CD4-positive, alpha-beta T cell treated with Interleukin-4 for 1 hour (primary cell): ENCODE results near the gene ADAD2.
A peak's percentile ranks its signal among the peaks of the same experiment; 100 is the strongest.

Source experiments
- DNase-seq, 2 donors: peaks; one replicate each; pipeline ENCODE4 v3.0.0-alpha.2; 2020 to 2022

The ADAD2 gene

GRCh38 chr16:84226026-84226425, 35.1 kb downstream of the ADAD2 start:
- DNase-seq = no peak

DNA sequence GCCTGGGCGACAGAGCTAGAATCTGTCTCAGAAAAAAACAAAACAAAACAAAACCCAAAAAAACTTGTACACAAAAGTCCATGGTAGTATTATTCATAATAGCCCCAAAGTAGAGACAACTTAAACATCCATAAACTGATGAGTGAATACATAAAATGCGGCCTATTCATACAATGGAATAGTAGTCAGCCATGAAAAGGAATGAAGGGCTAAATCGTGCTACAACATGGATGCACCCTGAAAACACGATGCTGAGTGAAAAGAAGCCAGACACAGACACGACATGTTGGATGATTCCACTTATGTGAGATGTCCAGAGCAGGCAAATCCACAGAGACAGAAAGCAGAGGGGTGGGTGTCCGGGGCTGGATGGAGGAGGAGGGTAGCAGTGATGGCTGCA, 36.6 kb downstream of the ADAD2 start:
- no peak for DNase-seq

DNA sequence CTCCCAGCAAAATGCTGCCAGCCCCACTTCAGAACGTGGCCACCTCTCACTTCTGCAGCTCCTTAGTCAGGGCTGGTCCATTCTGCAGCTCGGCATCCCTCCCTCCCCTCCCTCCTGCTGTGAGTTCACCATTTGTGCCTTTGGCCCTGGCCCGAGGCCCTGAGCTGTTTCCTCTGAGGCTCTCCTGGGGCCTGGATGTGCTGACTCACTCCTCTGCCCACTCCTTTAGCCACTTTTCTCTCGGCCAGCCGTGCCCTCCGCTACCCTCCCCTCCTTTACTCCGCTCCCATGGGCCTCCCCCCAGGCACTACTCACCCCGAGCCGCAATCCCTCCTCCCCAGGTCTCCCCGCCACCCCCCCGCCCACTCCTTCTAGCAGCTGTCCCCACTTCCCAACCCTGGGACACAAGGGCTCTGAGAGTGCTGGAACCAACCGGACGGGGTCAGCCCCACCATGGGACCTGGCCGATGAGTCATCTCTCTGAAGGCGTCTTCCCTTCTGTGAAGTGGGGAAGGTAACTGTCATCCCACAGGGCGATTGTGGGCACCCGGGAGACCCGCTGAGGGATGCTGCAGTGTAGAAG, 37.4 kb downstream of the ADAD2 start:
- DNase-seq = no peak

DNA sequence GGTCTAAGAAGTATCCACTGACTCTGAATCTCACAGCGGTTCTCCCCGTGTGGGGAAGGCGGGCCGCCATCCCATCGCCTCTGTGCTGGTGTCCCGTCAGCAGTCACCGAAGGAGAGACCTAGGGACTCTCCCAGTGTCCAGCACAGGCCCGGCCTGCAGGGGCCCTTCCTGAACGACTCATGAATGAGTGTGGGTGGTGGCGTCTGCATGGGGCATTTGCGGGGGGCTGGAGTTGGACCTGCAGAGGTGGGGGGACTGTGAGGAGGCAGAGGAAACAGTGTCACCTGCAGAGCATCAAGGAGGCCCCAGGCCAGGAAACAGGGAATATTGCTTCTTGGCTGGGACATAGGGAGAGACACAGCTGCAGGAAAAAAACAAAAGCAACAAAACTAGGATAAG, 38.5 kb downstream of the ADAD2 start:
- DNase-seq = no peak

DNA sequence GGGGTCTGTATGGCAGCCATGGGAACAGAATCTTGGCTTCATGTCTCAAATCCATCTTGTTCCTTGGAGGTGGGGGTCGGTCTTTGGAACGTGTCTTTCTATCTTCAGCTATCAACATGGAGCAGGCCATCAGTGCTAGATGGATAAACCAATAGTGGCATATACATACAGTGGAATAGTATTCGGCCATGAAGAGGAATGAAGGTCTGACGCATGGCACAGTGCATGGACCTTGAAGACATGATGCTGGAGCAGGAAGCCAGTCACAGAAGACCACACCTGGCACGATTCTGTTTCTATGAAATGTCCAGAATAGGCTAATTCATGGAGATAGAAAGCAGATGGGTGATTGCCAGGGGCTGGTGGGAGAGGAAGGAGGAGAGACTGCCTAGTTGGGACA, 41.1 kb downstream of the ADAD2 start:
- DNase-seq = no peak

DNA sequence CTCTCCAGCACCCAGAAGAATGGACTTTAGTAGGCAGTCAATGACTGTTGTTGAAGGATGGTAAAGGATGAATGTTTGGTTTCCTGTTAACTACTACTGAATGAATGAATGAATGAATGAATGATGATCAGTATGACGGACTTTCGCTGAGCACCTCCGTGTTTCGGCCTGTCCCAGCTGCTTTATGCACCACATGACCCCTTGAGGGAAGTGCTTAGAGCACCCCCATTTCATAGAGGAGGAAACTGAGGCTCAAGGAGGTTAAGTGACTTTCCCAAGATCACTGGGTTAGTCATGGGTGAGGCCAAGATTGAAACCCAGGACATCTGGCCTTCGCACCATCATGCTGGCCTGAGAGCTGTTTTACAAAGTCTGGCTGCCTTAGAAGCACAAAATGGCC, 42.0 kb downstream of the ADAD2 start:
- DNase-seq = no peak

- DNase-seq = no peak
Observed at GRCh38 chr16:84233748-84234147, 42.8 kb downstream of the ADAD2 start.

DNA sequence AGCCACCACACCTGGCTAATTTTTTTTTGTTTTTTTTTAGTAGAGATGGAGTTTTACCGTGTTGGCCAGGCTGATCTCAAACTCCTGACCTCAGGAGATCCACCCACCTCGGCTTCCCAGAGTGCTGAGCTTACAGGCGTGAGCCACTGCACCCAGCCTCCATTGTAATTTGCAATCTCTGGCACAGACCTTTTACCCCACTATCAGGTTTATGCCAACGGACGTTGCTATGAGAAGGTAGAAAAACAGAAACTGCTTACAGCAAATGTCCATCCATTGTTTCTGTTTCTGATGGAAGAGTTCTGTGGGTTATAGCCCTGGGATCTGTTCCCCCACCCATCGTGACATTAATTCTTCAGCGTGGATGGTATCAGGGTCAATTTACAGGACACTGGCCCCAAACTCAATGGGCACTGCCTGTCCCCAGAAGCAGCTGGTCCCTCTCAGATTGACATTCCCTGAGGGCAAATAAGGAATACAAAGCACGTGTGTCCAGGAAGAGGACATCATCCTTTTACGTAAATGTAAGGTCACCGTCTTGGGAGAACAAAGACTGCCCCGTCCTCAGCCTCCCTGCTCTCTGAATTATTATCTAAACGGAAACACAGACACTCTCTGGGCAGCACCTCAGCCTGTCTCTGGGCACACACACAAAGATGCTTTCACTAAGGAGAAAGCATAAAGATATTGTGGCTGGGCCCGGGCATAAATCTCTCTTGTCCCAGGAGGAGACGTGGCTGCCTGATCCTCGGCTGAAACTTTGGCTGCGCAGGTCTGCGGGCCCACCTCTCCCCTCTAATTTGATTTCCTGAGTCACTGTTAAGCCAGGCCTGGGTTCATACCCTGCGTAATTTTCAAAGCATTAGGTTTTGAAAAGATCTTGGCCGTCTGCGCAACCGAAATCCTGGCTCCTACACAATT, 43.6 kb downstream of the ADAD2 start:
- DNase-seq = no peak

DNA sequence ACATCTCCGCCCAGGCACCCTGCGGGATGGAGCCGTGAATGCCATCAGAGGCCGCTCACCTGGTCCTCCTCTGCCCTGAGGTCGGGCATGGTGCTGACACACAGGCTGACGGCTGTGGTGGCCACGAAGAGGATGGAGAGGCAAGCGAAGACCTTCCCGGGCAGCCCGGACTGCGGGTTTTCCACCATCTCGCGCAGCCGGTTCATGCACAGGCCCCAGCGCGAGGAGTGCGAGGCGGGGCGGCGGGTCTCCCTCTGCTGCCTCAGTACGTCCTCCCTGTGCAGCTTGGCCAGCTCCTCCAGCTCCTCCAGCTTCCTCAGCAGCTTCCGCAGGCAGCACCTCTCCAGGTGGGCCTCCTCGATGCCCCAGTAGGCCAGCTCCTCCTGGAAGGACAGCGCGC, 45.7 kb downstream of the ADAD2 start:
- no peak for DNase-seq

GRCh38 chr16:84237994-84238750, 47.2 kb downstream of the ADAD2 start:
- no peak for DNase-seq

DNA sequence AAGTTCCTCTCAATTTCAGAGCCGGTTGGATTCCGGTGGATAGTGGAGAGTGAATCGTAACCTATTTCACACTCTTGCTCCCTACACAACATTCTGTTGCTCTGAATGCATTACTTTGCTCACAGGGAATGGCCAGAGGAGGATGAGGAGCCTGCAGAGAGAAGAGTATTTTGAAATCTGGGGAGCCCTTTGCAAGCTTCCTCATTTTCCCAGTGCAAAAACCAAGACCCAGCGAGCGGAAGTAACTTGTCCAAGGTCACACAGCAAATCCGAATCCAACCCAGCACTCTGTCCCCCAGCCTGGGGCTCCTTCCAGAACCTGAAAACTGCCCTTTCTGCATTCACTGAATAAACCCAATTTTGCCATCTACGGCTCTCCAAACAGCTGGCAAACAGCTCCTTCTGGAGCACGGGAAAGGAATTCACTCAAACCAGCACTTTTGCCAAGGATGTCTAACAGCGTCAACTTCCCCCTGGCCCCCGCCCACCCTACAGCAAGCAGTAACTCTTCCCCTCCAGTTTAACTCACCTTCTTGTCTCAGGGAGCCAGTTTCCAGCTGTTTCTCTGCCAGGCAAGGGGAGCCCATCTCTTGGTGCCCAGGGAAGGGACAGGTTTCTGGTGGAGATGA, 48.3 kb downstream of the ADAD2 start:
- peak in 1 of 2 donors; percentile 13 for DNase-seq

GRCh38 chr16:84239909-84240308, 49.0 kb downstream of the ADAD2 start, which contains the start of gene KCNG4:
Gene KCNG4 (minus strand): TSS chr16:84240012. CDS start chr16:84237485, 2,527 bp downstream.
- no peak for DNase-seq

GRCh38 chr16:84240455-84240854, 49.5 kb downstream of the ADAD2 start:
- no peak for DNase-seq

DNA sequence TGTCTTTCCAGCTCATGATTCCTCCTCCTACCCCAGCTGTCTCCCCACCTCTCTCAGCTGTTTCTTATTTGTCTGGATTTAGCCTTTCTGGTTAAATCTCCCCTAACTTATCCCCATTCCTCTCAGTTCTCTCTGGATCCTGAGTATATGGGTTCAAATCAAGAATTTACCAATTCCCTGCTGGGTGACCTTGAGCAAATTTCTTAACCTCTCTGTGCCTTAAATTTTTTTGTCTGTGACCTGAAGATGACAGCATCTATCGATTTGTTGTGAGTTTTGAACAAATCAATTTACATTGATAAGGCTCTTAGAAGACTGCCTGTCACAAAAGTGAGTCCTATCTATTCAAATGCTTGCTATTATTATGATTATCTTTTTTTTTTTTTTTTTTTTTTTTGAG, 50.8 kb downstream of the ADAD2 start:
- DNase-seq = no peak

- DNase-seq = no peak
Observed at GRCh38 chr16:84242839-84243238, 51.9 kb downstream of the ADAD2 start.

GRCh38 chr16:84243732-84244131, 52.8 kb downstream of the ADAD2 start:
- DNase-seq = no peak

- DNase-seq = no peak
Observed at GRCh38 chr16:84244728-84245127, 53.8 kb downstream of the ADAD2 start.

GRCh38 chr16:84245956-84246678, 55.2 kb downstream of the ADAD2 start:
- DNase-seq = no peak

GRCh38 chr16:84246679-84247077, 55.7 kb downstream of the ADAD2 start:
- no peak for DNase-seq
